ENCODE results near the gene CPEB4.

- TF ChIP-seq POLR2A (IDR thresholded peaks at IDR 0.05) = no peak
- peak in 3 of 5 experiments; percentile 12 to 43 (median 34) for TF ChIP-seq CTCF (IDR thresholded peaks at IDR 0.05 in 4 of 5, conservative IDR thresholded peaks at IDR 0.05 in 1 of 5)
Measured at GRCh38 chr5:173925449-173926071, 37.4 kb downstream of the CPEB4 start.
